Right cardiac atrium (tissue), 5 donors: ENCODE measurements around the gene CDH2. TPM values are rescaled to one million over a fixed set of nuclear protein-coding genes. Genes with fewer than 3 reads are reported as not detected.

Source experiments
- ATAC-seq, 2 donors: fragments of 200-7000 bp; cut with Tn5 transposase; one replicate each; pipeline versions ENCODE4 v1.8.0 to v1.9.1; 2020; ENCODE audit warnings: moderate library complexity in 2 of 2, mild to moderate bottlenecking in 1 of 2
- DNase-seq, 3 donors: peaks; one replicate each; pipeline ENCODE4 v3.0.0-alpha.2; 2020
- H3K27ac ChIP-seq: one replicate; pipeline ENCODE4 v1.5.1; 2013; ENCODE audit warnings: mild to moderate bottlenecking, low read length, control low read depth, moderate library complexity
- H3K27me3 ChIP-seq: one replicate; pipeline ENCODE4 v1.6.1; 2013; ENCODE audit not compliant: control insufficient read depth, insufficient read depth
- H3K4me1 ChIP-seq: one replicate; pipeline ENCODE4 v1.6.1; 2013; ENCODE audit warnings: low read length; ENCODE audit not compliant: control insufficient read depth, insufficient read depth
- H3K4me3 ChIP-seq: one replicate; pipeline ENCODE4 v1.5.1; 2013; ENCODE audit warnings: low read length, control low read depth
- H3K9me3 ChIP-seq: one replicate; pipeline ENCODE4 v1.6.1; 2013; ENCODE audit warnings: low read length; ENCODE audit not compliant: control insufficient read depth
- WGBS: extraction: QIAGEN DNeasy Blood & Tissue Kit; methylation state at CpG from one replicate; pipeline ENCODE4 v1.1.7; 2013; 5-methylcytosine and 5-hydroxymethylcytosine counted together
- intact Hi-C, 4 donors: fragments of 100-400 bp; cut with DNase I; formaldehyde crosslinking; loops; one replicate each; pipeline versions ENCODE4 v1.11.0 to v1.14.0; 2022 to 2023
- long read RNA-seq, 4 donors: library from polyadenylated mRNA; unstranded; transcript quantifications; one replicate each; pipeline ENCODE4 v2.0.0, GENCODE V29; 2020 to 2021
- polyA plus RNA-seq: library from polyadenylated mRNA; stranded (reverse); fragments of 200-250 nt; gene quantifications from one replicate; pipeline ENCODE4 v1.2.3, GENCODE V29; 2013
- total RNA-seq, 4 donors: library from RNA; stranded (reverse); fragmentation: NEBNext Ultra II Directional; extraction: Animal tissue kit (Norgen Biotek cat#: 25700); gene quantifications; one replicate each; pipeline ENCODE4 v1.2.1, GENCODE V29; 2021
- donor health status: healthy with polysubstance abuse.
- donor health status: DM: no; HTN: yes; CAD: no.
- donor health status: DM: no; HTN: no; CAD: no.
- donor health status: DM: no; HTN: yes; CAD: no; lungs with severe emphysema.
- donor health status: DM: yes; HTN: yes; CAD: no.

The CDH2 gene
- total RNA-seq: 100 to 1,000 TPM; 204 to 338 (median 262) TPM
- polyA plus RNA-seq: 75.6 TPM
- long read RNA-seq, donor 1, full-length matches to known transcripts: 285 of 402 reads
- long read RNA-seq, donor 1, partial matches to known transcripts: 100 of 402 reads
- long read RNA-seq, donor 1, other reads (novel, unspliced or antisense): 17 of 402 reads
- long read RNA-seq, donor 2, full-length matches to known transcripts: 177 of 228 reads
- long read RNA-seq, donor 2, partial matches to known transcripts: 46 of 228 reads
- long read RNA-seq, donor 2, other reads (novel, unspliced or antisense): 5 of 228 reads
- long read RNA-seq, donor 3, full-length matches to known transcripts: 1,000 of 1,465 reads
- long read RNA-seq, donor 3, partial matches to known transcripts: 403 of 1,465 reads
- long read RNA-seq, donor 3, other reads (novel, unspliced or antisense): 62 of 1,465 reads
- long read RNA-seq, donor 4, full-length matches to known transcripts: 237 of 313 reads
- long read RNA-seq, donor 4, partial matches to known transcripts: 71 of 313 reads
- long read RNA-seq, donor 4, other reads (novel, unspliced or antisense): 5 of 313 reads

GRCh38 chr18:28176948-28177827 lies at the start of gene CDH2:
Gene CDH2, minus strand, starts transcription at chr18:28177130. Its CDS starts 108 bp downstream, at chr18:28177022.
- Histone ChIP-seq H3K27ac (peak within 1 kb of the TSS; percentile 76), H3K4me3 (peak within 1 kb of the TSS; percentile 53), H3K9me3 (no peaks in the 10 kb centered on the region), H3K27me3 (no peaks in the 10 kb centered on the region), H3K4me1 (no peaks in the 10 kb centered on the region)
- under 1% methylated on average over 105 of the region's 105 CpGs for WGBS
- intact Hi-C loops: loop anchor here in 2 of 4 donors (5.0 to 10.0 kb wide), 3 partner anchors 65 to 172 kb away; no protein-coding TSS in a partner anchor
- DNase-seq: peak; percentile 68 to 90 (median 89)
- ATAC-seq: peak; percentile 74 to 80

- Histone ChIP-seq H3K9me3 (no peaks in the 10 kb centered on the region), H3K27me3 (no peaks in the 10 kb centered on the region), H3K4me1 (no peaks in the 10 kb centered on the region), H3K27ac (no peak overlapping the region), H3K4me3 (no peak overlapping the region)
- 79% methylated on average over 3 of the region's 3 CpGs for WGBS
- no peak for ATAC-seq
- no peak for DNase-seq
- intact Hi-C loops: no loop called here
These were observed 35.1 kb upstream of the CDH2 start for GRCh38 chr18:28212060-28212459.

DNA sequence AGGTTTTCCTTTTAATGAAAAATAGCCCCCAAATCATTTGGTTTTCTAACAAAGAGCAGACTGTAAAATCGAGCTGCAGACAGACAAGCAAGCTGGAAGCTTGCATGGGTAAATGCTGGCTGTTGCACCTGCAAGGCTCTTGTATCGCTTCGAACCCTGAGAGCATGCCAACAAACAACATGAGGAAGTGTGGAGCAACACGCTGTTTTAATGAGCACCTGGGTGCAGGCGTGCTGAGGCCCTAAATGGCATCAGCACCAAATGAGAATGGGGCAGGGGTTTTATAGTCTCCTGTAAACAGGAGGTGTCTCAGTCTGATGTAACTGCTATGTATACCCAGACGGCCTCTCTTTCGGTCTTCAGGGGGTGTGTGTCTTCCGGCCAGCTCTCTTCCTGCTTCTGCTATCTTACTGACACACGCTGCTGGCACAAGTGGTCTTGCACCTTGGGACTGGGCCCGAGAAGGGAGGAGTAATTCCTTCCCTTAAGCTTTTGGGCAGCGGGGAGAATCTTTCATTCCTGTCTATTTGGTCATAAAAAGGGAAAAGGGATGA lies 31.9 kb upstream of the CDH2 start:
- 74% methylated on average over 11 of the region's 11 CpGs for WGBS
- Histone ChIP-seq H3K27ac (no peak overlapping the region), H3K4me1 (no peaks in the 10 kb centered on the region), H3K4me3 (no peak overlapping the region), H3K9me3 (no peaks in the 10 kb centered on the region), H3K27me3 (no peaks in the 10 kb centered on the region)
- DNase-seq (no peak), ATAC-seq (no peak)
- intact Hi-C loops: no loop called here

GRCh38 chr18:28208268-28208667 lies 31.3 kb upstream of the CDH2 start:
- ATAC-seq: no peak
- DNase-seq: no peak
- intact Hi-C loops: no loop called here

GRCh38 chr18:28204154-28204553 lies 27.2 kb upstream of the CDH2 start:
- 44% methylated on average over 1 of the region's 1 CpG for whole genome bisulfite sequencing
- no peak for ATAC-seq
- Histone ChIP-seq H3K4me3 (no peak overlapping the region), H3K9me3 (no peaks in the 10 kb centered on the region), H3K27ac (no peak overlapping the region), H3K4me1 (no peaks in the 10 kb centered on the region), H3K27me3 (no peaks in the 10 kb centered on the region)
- no peak for DNase-seq
- intact Hi-C loops: no loop called here

More at GRCh38 chr18:28208268-28208667, 31.3 kb upstream of the CDH2 start:
- Histone ChIP-seq H3K27me3 (no peaks in the 10 kb centered on the region), H3K4me1 (no peaks in the 10 kb centered on the region), H3K9me3 (no peaks in the 10 kb centered on the region), H3K27ac (no peak overlapping the region), H3K4me3 (no peak overlapping the region)
- 55% methylated on average over 1 of the region's 1 CpG for WGBS

- Histone ChIP-seq H3K4me3 (no peak overlapping the region), H3K27ac (no peak overlapping the region), H3K9me3 (no peaks in the 10 kb centered on the region), H3K27me3 (no peaks in the 10 kb centered on the region), H3K4me1 (no peaks in the 10 kb centered on the region)
- DNase-seq (no peak), ATAC-seq (no peak)
- 83% methylated on average over 4 of the region's 4 CpGs for WGBS
- intact Hi-C loops: no loop called here
These were observed 24.1 kb upstream of the CDH2 start for GRCh38 chr18:28201056-28201455.

DNA sequence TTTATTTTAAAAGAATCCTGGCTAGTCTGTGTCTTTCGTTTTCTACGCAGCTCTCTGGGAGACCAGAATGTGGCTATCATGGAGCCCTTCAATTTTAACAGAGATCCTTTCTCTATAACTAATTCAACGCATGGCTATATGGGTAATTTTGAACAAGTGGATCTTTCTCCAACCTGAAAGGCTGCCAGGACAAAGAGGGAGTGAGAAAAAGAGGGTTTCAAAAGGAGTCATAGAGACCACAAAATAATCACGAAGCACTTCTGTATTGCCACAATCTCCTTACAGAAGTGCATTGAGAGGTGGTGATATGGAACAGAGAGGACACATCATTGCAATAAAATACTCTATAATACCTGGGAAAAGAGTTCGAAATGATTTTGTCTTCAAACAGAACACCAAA lies 21.7 kb upstream of the CDH2 start:
- no peaks in the 10 kb centered on the region for H3K27me3 ChIP-seq
- ATAC-seq (no peak), DNase-seq (no peak)
- no peak overlapping the region for H3K27ac ChIP-seq
- no peaks in the 10 kb centered on the region for H3K9me3 ChIP-seq
- intact Hi-C loops: no loop called here
- 84% methylated on average over 5 of the region's 5 CpGs for WGBS
- H3K4me3 ChIP-seq: no peak overlapping the region
- H3K4me1 ChIP-seq: no peaks in the 10 kb centered on the region

- intact Hi-C loops: no loop called here
- no peak for ATAC-seq
- H3K27me3 ChIP-seq: no peaks in the 10 kb centered on the region
- no peaks in the 10 kb centered on the region for H3K4me1 ChIP-seq
- H3K9me3 ChIP-seq: no peaks in the 10 kb centered on the region
- 87% methylated on average over 6 of the region's 6 CpGs for WGBS
- no peak overlapping the region for H3K4me3 ChIP-seq
- no peak overlapping the region for H3K27ac ChIP-seq
- no peak for DNase-seq
These were observed 16.3 kb upstream of the CDH2 start for GRCh38 chr18:28193177-28193778.

GRCh38 chr18:28189400-28190239 lies 12.7 kb upstream of the CDH2 start:
- WGBS: 74% methylated on average over 5 of the region's 5 CpGs
- intact Hi-C loops: loop anchor here in 1 of 4 donors (5.0 kb wide), 1 partner anchor 48 kb away; no protein-coding TSS in a partner anchor

GRCh38 chr18:28185121-28185520 lies 8.2 kb upstream of the CDH2 start:
- WGBS: 83% methylated on average over 3 of the region's 3 CpGs
- Histone ChIP-seq H3K27ac (no peak overlapping the region), H3K4me3 (no peak overlapping the region), H3K9me3 (no peaks in the 10 kb centered on the region), H3K27me3 (no peaks in the 10 kb centered on the region), H3K4me1 (no peaks in the 10 kb centered on the region)
- intact Hi-C loops: loop anchor here in 1 of 4 donors (5.0 kb wide), 1 partner anchor 52 kb away; no protein-coding TSS in a partner anchor
- no peak for ATAC-seq
- no peak for DNase-seq

More at GRCh38 chr18:28189400-28190239, 12.7 kb upstream of the CDH2 start:
- no peak for DNase-seq
- no peaks in the 10 kb centered on the region for H3K4me1 ChIP-seq
- H3K27ac ChIP-seq: no peak overlapping the region
- no peaks in the 10 kb centered on the region for H3K27me3 ChIP-seq
- ATAC-seq: peak; percentile 55
- H3K9me3 ChIP-seq: no peaks in the 10 kb centered on the region
- H3K4me3 ChIP-seq: no peak overlapping the region
